Adrenal gland (tissue), 12 donors: Measurements from ENCODE around the gene AGO1. TPM values are rescaled to one million over a fixed set of nuclear protein-coding genes. Genes with fewer than 3 reads are reported as not detected.

ENCODE experiments used
- DNase-seq, 7 donors: peaks; one replicate each; pipeline ENCODE4 v3.0.0-alpha.2; 2019 to 2020
- H3K27ac ChIP-seq, 5 donors: fragments of 200-600 bp; sonication (generic) in 4 of 5; 1 replicate in 3 of 5; 2 replicates in 2 of 5; pipeline versions ENCODE4 v1.5.1 to v1.8.0; 2016 to 2020; ENCODE audit warnings: mild to moderate bottlenecking in 1 of 5
- H3K27me3 ChIP-seq: fragments of 200-600 bp; 2 replicates; pipeline ENCODE4 v1.8.0; 2021
- H3K36me3 ChIP-seq, 2 donors: fragments of 200-600 bp; replicated peaks in 1 of 2; 1 replicate in 1 of 2; 2 replicates in 1 of 2; pipeline versions ENCODE4 v1.5.1 to v1.8.0; 2018 to 2022
- H3K4me1 ChIP-seq, 2 donors: fragments of 200-600 bp; replicated peaks in 1 of 2; 1 replicate in 1 of 2; 2 replicates in 1 of 2; pipeline versions ENCODE4 v1.5.1 to v1.8.0; 2018 to 2021
- H3K4me3 ChIP-seq, 4 donors: fragments of 200-600 bp; sonication (generic) in 3 of 4; one replicate each; pipeline ENCODE4 v1.5.1; 2016 to 2018
- H3K9me3 ChIP-seq, 3 donors: fragments of 200-600 bp; sonication (generic) in 1 of 3; replicated peaks in 1 of 3; 1 replicate in 2 of 3; 2 replicates in 1 of 3; pipeline versions ENCODE4 v1.5.1 to v1.8.0; 2016 to 2021
- POLR2A ChIP-seq, 2 donors: fragments of 450-650 bp; IDR thresholded peaks; one replicate each; pipeline ENCODE4 v1.6.1; 2017; ENCODE audit warnings: antibody characterized with exemption in 2 of 2, mild to moderate bottlenecking in 2 of 2, moderate library complexity in 1 of 2
- WGBS, 4 donors: extraction: QIAGEN DNeasy Blood & Tissue Kit in 2 of 4; methylation state at CpG; one replicate each; pipeline versions ENCODE4 v1.1.5 to v1.1.7; 2013 to 2017; 5-methylcytosine and 5-hydroxymethylcytosine counted together
- intact Hi-C, 2 donors: fragments of 100-400 bp; cut with DNase I; formaldehyde crosslinking; loops; one replicate each; pipeline versions ENCODE4 v1.14.1 to v1.15.0; 2022 to 2023
- polyA plus RNA-seq, 3 donors: library from polyadenylated mRNA; stranded (reverse); fragments of 200-250 nt in 2 of 3; fragments of 350-450 nt in 1 of 3; fragmentation: Illumina TruSeq in 1 of 3; extraction: RNeasy Lipid Tissue Mini Kit (QIAGEN cat#74804) in 1 of 3; gene quantifications; one replicate each; pipeline ENCODE4 v1.2.3, GENCODE V29; 2013 to 2014
- total RNA-seq, 9 donors: library from RNA; depleted of rRNA in 4 of 9; stranded (reverse); fragments of >200 nt in 4 of 9; fragments of 120-200 nt in 1 of 9; fragmentation: NEBNext Ultra II Directional in 1 of 9; extraction: Animal tissue kit (Norgen Biotek cat#: 25700) in 1 of 9; gene quantifications; one replicate each; pipeline versions ENCODE4 v1.1.0 to v1.2.4, GENCODE V29; 2013 to 2023
- TF ChIP-seq, protein P1 (sequence below), 6 experiments: fragments of 450-650 bp in 4 of 6; fragments of 200-600 bp in 2 of 6; sonication (generic) in 1 of 6; IDR thresholded peaks; 1 replicate in 5 of 6; 2 replicates in 1 of 6; pipeline versions ENCODE4 v1.5.1 to v1.8.0; 2016 to 2021; ENCODE audit warnings: antibody characterized with exemption in 6 of 6, mild to moderate bottlenecking in 2 of 6, moderate library complexity in 1 of 6
- donor health status: healthy with polysubstance abuse.
- donor health status: Bipolar disorder and iron deficiency.
- donor health status: DM: yes; HTN: yes; CAD: no.
- donor health status: DM: no; HTN: no; CAD: no.
- donor health status: DM: no; HTN: no; CAD: no.
- donor health status: DM: yes; HTN: yes; CAD: no.

Gene AGO1
- total and polyA plus RNA-seq, 12 donors: 4.5 to 51.1 (median 33.8) TPM

GRCh38 chr1:35894656-35895055 is 11.6 kb downstream of the AGO1 start:
- DNase-seq: no peak
- H3K36me3 ChIP-seq: peaks cover 0 to 74% of the 10 kb centered on the region in 2 donors
- H3K27ac ChIP-seq: peak overlapping the region; percentile 35 to 92 (median 75)
- no peaks in the 10 kb centered on the region for H3K9me3 ChIP-seq
- no peak for TF ChIP-seq POLR2A (IDR thresholded peaks at IDR 0.05)
- TF ChIP-seq, protein P1, sequence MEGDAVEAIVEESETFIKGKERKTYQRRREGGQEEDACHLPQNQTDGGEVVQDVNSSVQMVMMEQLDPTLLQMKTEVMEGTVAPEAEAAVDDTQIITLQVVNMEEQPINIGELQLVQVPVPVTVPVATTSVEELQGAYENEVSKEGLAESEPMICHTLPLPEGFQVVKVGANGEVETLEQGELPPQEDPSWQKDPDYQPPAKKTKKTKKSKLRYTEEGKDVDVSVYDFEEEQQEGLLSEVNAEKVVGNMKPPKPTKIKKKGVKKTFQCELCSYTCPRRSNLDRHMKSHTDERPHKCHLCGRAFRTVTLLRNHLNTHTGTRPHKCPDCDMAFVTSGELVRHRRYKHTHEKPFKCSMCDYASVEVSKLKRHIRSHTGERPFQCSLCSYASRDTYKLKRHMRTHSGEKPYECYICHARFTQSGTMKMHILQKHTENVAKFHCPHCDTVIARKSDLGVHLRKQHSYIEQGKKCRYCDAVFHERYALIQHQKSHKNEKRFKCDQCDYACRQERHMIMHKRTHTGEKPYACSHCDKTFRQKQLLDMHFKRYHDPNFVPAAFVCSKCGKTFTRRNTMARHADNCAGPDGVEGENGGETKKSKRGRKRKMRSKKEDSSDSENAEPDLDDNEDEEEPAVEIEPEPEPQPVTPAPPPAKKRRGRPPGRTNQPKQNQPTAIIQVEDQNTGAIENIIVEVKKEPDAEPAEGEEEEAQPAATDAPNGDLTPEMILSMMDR (IDR thresholded peaks at IDR 0.05): no peak
- no peaks in the 10 kb centered on the region for H3K27me3 ChIP-seq
- WGBS, 4 donors: 41 to 69% (median 63%) methylated on average over 1 of the region's 1 CpG
- H3K4me3 ChIP-seq: no peak overlapping the region
- H3K4me1 ChIP-seq: peaks cover 26% of the 10 kb centered on the region in 2 donors
- intact Hi-C loops: no loop called here

DNA sequence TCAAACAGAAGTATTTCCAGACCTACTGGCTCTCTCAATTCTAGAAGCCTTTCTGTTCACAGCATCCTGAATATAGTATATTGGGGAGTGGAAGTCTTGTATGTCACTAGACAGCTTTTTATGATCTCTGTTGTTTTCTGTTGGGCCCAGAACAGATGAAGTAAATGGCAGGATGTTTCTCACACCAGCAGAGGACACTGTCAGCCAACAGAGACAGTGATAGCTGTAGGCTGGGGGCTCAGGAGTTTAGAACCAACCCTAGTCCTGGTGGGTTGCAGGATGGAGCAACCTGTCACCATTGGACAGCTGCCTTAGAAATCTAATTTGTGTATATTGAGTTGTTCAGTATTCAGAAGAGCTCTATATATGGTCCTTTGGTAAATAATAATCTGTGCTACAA is 16.9 kb downstream of the AGO1 start:
- peaks cover 2 to 3% of the 10 kb centered on the region in 2 donors for H3K4me1 ChIP-seq
- DNase-seq: no peak

GRCh38 chr1:35901235-35901634 is 18.2 kb downstream of the AGO1 start:
- H3K27ac ChIP-seq: no peak overlapping the region
- peaks cover 0 to 71% of the 10 kb centered on the region in 2 donors for H3K36me3 ChIP-seq
- DNase-seq: no peak
- no peaks in the 10 kb centered on the region for H3K4me1 ChIP-seq
- intact Hi-C loops: no loop called here
- no peaks in the 10 kb centered on the region for H3K9me3 ChIP-seq
- no peak for TF ChIP-seq POLR2A (IDR thresholded peaks at IDR 0.05)
- TF ChIP-seq, protein P1 (IDR thresholded peaks at IDR 0.05): no peak
- no peak overlapping the region for H3K4me3 ChIP-seq
- H3K27me3 ChIP-seq: no peaks in the 10 kb centered on the region
- WGBS, 4 donors: 92 to 96% (median 95%) methylated on average over 9 of the region's 9 CpGs

More for the DNA sequence above, 16.9 kb downstream of the AGO1 start:
- Histone ChIP-seq H3K36me3 (peaks cover 0 to 71% of the 10 kb centered on the region in 2 donors), H3K4me3 (no peak overlapping the region), H3K9me3 (no peaks in the 10 kb centered on the region), H3K27me3 (no peaks in the 10 kb centered on the region), H3K27ac (no peak overlapping the region)
- intact Hi-C loops: no loop called here
- TF ChIP-seq POLR2A (IDR thresholded peaks at IDR 0.05): no peak
- TF ChIP-seq, protein P1 (IDR thresholded peaks at IDR 0.05): no peak

DNA sequence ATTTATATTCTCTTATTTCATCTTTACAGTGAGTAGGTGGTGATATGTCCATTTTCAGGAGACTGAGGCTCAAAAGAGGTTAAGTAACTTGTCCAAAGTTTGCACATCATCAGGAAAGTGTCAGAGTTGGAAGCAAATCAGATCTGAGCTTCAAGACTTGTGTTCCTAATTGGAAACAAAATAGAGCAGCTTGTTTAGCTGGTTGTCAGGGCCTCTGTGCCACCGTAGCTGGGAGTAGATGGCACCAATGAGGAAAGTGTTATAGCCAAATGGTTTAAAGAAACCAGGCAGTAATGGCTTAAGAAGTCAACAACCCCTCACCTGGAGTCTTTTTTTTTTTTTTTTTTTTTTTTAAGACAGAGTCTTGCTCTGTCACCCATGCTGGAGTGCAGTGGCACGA is 19.7 kb downstream of the AGO1 start:
- H3K27me3 ChIP-seq: no peaks in the 10 kb centered on the region
- no peak for DNase-seq
- H3K4me3 ChIP-seq: no peak overlapping the region
- intact Hi-C loops: no loop called here
- 86 to 100% (median 97%) methylated on average over 2 of the region's 2 CpGs for WGBS, 4 donors
- TF ChIP-seq, protein P1 (IDR thresholded peaks at IDR 0.05): no peak
- TF ChIP-seq POLR2A (IDR thresholded peaks at IDR 0.05): no peak
- H3K36me3 ChIP-seq: peaks cover 0 to 72% of the 10 kb centered on the region in 2 donors
- H3K27ac ChIP-seq: no peak overlapping the region
- H3K9me3 ChIP-seq: no peaks in the 10 kb centered on the region
- H3K4me1 ChIP-seq: no peaks in the 10 kb centered on the region
